Effector memory CD8-positive, alpha-beta T cell (primary cell): ENCODE measurements around the gene REPIN1.

Experiments used
- ATAC-seq: fragments of 150-1000 bp; cut with Tn5 transposase; replicated peaks from 2 replicates; pipeline ENCODE4 v1.10.0; 2021; ENCODE audit warnings: mild to moderate bottlenecking, moderate library complexity
- DNase-seq, 3 experiments: peaks; one replicate each; pipeline ENCODE4 v3.0.0; 2021
- H3K27ac Mint-ChIP-seq, 2 donors: one replicate each; pipeline ENCODE4 v1.8.0; 2022; ENCODE audit warnings: mild to moderate bottlenecking in 2 of 2, mixed read lengths in 2 of 2, moderate library complexity in 2 of 2
- H3K27me3 Mint-ChIP-seq, 2 donors: one replicate each; pipeline ENCODE4 v1.8.0; 2022; ENCODE audit warnings: mixed read lengths in 2 of 2
- H3K36me3 Mint-ChIP-seq: one replicate; pipeline ENCODE4 v1.8.0; 2022; ENCODE audit warnings: mild to moderate bottlenecking, moderate library complexity, mixed read lengths; ENCODE audit not compliant: insufficient read depth
- H3K4me1 Mint-ChIP-seq, 2 donors: one replicate each; pipeline ENCODE4 v1.8.0; 2022; ENCODE audit warnings: low read depth in 2 of 2, mixed read lengths in 2 of 2
- H3K4me3 Mint-ChIP-seq, 2 donors: one replicate each; pipeline ENCODE4 v1.8.0; 2022; ENCODE audit warnings: mild to moderate bottlenecking in 2 of 2, mixed read lengths in 2 of 2, moderate library complexity in 2 of 2
- H3K9me3 Mint-ChIP-seq, 2 donors: one replicate each; pipeline ENCODE4 v1.8.0; 2022; ENCODE audit warnings: mixed read lengths in 2 of 2

Gene REPIN1

DNA sequence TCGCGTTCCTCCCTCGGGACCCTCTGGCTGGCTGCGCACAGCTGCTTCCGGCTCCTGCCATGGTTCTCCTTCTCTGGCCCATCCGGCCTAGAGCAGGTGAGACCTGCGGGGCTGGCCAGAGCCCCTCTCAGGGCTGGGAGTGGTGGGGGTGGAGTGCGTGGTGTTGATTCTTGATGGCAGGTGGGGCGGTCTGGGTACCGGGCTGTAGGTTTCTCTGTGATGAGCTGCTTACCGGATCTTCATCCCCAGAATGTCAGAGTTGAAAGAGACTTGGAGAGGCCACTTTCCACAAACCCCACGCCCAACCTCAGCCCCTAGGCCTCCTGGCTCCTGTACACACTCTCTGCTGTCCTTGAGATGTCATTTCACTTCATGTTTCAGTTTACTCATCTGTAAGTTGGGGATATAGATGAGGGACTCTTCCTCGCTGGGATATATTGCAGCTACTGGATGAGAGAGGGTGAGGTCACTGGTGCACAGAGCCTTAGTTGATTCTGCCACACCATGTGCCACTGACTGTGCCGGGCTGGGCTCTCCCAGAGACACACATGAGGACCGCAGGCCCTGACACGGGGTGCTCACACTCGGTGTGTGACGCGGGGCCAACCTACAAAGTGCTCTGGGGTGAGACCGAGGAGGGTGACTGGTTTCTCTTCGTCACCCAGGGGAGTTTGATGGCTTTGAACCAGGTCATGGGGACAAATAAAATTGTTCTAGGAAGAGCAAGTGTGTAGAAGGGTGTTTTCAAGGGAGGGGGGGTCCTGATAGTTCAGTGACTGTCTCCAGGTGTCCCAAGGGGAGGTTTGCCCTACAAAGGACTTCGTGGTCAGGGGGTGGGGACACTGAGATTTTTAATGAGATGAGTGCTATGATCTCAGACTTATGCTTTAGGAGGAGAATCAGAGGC, 40.0 kb downstream of the REPIN1 start:
- H3K4me3 Mint-ChIP-seq: peak overlapping the region in 1 of 2 donors; percentile 13
- peak overlapping the region; percentile 87 to 94 for H3K27ac Mint-ChIP-seq
- no peaks in the 10 kb centered on the region for H3K9me3 Mint-ChIP-seq
- no peaks in the 10 kb centered on the region for H3K27me3 Mint-ChIP-seq
- DNase-seq: no peak
- peaks cover 38% of the 10 kb centered on the region for H3K36me3 Mint-ChIP-seq
- H3K4me1 Mint-ChIP-seq: peaks cover 31 to 33% of the 10 kb centered on the region in 2 donors
- ATAC-seq: no peak

DNA sequence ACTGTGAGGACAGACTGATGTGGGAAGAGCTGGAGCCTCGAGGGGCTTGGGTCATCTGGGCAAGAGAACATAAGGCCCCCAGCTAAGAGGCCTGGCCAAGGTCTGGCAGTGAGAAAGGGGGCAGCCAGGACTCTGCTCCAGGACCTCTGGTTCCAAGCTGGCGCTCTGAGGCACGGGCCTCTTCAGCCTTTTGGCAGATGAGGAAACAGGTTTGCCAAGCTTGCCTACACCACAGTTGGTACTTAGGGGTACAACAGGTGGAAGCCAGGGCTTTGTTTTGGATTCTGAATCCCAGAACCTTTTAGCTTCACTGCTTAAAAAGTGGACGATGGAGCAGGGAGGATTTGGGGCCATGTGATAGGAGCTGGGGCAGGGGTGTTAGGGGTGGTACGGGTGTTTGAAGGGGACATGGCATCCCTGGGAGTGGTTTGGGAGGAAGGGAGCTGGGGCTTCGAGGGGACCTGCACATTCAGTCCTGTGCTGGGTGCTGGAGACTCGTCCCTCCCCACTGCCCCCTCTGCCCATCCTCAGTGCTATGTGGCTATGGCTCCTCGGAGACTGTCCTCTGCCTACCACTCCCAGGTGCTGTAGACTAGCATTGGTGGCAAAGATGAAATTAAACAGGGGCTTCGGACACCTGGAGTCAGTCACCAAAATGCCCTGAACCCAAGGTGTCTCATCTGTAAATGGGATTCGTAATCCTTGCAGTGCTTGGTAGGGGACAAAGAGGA, 40.8 kb downstream of the REPIN1 start:
- Mint-ChIP-seq H3K4me1 (peaks cover 25 to 27% of the 10 kb centered on the region in 2 donors), H3K9me3 (no peaks in the 10 kb centered on the region), H3K36me3 (peaks cover 34% of the 10 kb centered on the region), H3K27me3 (no peaks in the 10 kb centered on the region), H3K4me3 (no peak overlapping the region), H3K27ac (peak overlapping the region; percentile 87 to 94)
- DNase-seq (no peak), ATAC-seq (no peak)

DNA sequence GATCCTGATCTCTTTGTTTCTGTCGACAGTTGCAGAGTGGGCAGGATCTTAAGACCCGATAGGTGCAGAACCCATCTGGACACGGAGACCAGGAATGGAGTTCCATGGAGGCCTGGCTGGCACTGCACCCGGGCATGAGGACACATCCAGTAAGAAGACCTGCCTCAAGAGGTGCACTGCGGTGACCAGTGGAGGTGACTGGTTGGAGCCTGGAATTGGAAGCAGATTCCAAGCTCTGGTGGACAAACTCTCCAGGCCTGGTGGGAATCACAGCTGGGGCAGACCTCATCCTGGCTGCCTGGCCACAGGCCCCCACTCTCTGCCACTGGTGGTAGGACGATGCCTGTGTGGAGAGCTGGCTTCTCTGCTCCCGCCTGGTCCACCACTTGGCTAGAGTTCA, 41.5 kb downstream of the REPIN1 start:
- Mint-ChIP-seq H3K4me1 (peaks cover 22 to 24% of the 10 kb centered on the region in 2 donors), H3K27ac (no peak overlapping the region)

DNA sequence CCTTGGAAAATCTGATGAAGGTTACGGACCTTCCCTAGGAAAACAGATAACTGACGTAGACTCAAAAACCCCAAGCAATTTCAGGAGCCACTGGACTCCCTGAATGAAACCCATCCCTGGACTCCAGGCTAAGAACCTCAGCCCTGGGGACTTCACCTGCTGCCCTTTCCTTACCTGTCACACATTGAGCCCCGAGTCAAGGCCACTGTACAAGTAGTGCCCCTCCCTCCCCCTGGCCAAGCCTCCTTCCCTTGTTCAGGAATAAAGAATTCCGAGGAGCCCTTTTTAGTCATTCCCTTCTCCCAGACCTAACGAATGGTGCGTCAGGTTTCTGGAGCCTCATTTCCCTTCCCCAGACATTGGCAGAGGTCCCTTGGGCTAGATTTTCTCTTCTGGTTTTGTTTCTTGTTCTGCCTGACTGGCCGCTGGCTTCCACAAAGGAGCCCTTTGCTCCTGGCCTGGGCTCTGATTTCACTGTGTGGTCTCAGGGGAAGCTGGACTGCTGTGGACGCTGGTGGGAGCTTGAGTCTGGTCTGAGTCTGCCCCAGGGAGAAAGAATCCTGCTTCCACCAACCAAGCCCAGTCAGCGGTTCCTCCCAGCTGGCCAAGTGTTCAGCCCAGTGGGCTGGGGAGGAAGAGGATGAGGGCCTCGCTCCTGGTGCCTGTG, 42.2 kb downstream of the REPIN1 start:
- Mint-ChIP-seq H3K27me3 (no peaks in the 10 kb centered on the region), H3K36me3 (peaks cover 24% of the 10 kb centered on the region), H3K4me3 (no peak overlapping the region), H3K27ac (peak overlapping the region in 1 of 2 donors; percentile 60), H3K9me3 (no peaks in the 10 kb centered on the region), H3K4me1 (peaks cover 19 to 21% of the 10 kb centered on the region in 2 donors)
- ATAC-seq: no peak
- DNase-seq: no peak

More for the DNA sequence above, 41.5 kb downstream of the REPIN1 start:
- no peaks in the 10 kb centered on the region for H3K27me3 Mint-ChIP-seq
- no peak for DNase-seq
- no peaks in the 10 kb centered on the region for H3K9me3 Mint-ChIP-seq
- no peak for ATAC-seq
- no peak overlapping the region for H3K4me3 Mint-ChIP-seq
- peaks cover 28% of the 10 kb centered on the region for H3K36me3 Mint-ChIP-seq

DNA sequence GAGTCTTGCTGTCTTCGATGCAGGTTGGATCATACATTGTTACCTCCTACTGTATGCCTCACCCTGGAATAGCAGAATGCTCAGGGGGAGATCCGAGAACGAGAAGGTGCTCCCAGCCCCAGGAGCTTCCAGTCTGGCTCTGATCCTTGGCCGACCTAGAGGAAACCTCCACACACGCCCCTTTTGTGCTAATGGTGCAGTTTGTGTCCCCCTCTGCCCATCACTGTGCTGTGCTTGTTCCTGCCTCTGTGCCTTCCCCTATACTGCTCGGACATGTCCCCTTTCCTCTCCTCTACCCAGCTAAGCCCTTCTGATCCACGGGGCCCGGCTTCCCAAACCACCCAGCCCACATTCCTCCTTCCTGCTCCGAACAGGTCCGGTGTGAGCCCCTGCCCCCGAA, 43.0 kb downstream of the REPIN1 start:
- H3K9me3 Mint-ChIP-seq: no peaks in the 10 kb centered on the region
- H3K27me3 Mint-ChIP-seq: no peaks in the 10 kb centered on the region
- no peak for ATAC-seq
- no peak overlapping the region for H3K4me3 Mint-ChIP-seq
- peaks cover 11 to 14% of the 10 kb centered on the region in 2 donors for H3K4me1 Mint-ChIP-seq
- H3K36me3 Mint-ChIP-seq: peaks cover 22% of the 10 kb centered on the region
- DNase-seq: no peak
- peak overlapping the region in 1 of 2 donors; percentile 38 for H3K27ac Mint-ChIP-seq

DNA sequence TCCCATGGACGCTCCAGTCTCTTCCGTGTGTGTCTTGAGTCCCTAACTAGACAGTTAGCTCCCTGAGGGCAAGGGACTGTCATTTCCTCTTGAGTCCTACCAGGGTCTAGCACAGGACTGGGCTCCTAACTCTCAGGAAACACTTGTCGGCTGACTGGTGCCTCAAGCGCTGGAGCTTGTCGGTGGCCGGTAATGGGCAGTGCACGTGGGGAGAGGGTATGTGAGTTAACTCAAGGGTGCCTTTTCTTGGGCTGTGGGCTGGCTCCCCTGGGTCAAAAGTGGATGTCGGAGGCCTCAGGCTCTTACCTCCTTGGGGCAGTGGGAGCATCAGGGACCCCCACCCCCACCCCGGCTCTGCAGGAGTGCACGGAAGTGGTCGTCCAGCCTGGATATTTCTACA, 43.4 kb downstream of the REPIN1 start:
- Mint-ChIP-seq H3K36me3 (peaks cover 22% of the 10 kb centered on the region), H3K4me1 (peaks cover 8 to 11% of the 10 kb centered on the region in 2 donors), H3K27ac (peak overlapping the region in 1 of 2 donors; percentile 38), H3K4me3 (no peak overlapping the region), H3K27me3 (no peaks in the 10 kb centered on the region), H3K9me3 (no peaks in the 10 kb centered on the region)
- no peak for DNase-seq
- ATAC-seq: no peak

DNA sequence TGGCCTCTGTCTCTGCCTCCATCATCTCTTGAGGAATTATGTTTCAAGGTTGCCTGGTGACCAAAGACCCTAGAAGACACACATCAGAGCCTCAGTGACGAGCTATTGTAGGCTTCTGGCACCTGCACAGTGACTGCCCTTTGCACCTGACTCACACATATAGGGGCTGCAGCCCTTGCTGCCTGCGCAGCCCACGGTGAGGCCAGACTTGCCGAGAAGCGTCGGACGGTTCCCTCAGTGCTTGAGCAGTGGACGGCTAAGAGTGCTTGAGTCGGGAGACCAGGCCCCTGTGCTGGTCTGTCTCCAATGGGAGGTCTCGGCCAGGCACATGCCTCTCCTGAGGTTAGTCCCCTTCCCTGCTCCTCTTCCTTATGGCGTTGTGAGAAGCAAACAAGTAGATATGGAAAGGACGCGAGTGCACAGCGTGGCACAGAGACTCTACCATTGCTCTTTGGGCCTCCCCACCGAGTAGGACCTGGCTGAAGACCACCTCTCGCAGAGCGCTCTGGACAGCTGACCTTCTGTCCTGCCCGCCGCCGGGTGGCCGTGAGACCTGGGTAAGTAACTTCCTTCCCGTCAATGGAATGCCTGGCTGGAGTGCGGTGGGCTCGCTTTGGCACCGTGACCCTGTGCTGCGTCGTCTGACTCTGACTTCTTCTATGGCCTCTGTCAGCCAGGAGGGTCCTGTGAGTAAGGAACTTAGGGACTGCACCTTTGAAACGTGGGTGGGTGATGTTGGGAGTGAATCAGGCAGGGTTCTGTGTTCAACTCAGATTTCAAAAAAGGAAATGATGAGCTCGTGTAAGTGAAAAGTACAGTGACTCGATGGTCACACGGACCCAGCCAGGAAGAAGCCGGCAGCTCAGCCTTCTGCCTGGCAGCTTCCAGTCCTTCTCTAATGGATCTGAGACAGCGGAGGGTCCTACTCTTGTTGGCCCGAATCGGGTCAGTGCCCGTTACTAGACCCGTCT, 44.2 kb downstream of the REPIN1 start:
- H3K27ac Mint-ChIP-seq: peak overlapping the region in 1 of 2 donors; percentile 22

DNA sequence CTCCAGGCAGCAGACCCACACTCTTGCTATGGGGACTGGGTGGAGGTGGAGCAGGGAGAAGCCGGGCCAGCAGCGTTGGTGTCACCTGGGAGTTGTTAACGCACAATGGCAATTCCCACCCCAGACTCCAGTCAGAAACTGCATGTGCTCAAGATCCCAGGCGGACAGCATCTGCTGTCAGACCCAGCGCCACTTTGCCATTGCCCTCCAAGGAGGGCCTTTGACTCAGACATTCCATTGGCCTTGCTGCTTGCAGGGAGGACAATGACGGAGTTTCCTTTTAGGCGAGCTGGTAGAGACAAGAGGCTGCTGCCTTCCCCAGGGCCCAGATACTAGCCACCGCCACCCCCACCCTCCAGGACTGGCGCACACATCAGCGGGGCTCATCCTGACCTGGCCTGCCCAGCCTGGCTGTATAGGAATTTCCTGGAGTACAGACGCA, 45.0 kb downstream of the REPIN1 start:
- H3K9me3 Mint-ChIP-seq: no peaks in the 10 kb centered on the region
- H3K4me3 Mint-ChIP-seq: no peak overlapping the region
- DNase-seq (no peak), ATAC-seq (no peak)
- peaks cover 16% of the 10 kb centered on the region for H3K36me3 Mint-ChIP-seq
- peak overlapping the region in 1 of 2 donors; percentile 42 for H3K27ac Mint-ChIP-seq
- no peaks in the 10 kb centered on the region for H3K27me3 Mint-ChIP-seq
- peaks cover 3 to 7% of the 10 kb centered on the region in 2 donors for H3K4me1 Mint-ChIP-seq

More for the DNA sequence above, 44.2 kb downstream of the REPIN1 start:
- Mint-ChIP-seq H3K9me3 (no peaks in the 10 kb centered on the region), H3K36me3 (peaks cover 22% of the 10 kb centered on the region), H3K4me1 (peaks cover 5 to 9% of the 10 kb centered on the region in 2 donors), H3K27me3 (no peaks in the 10 kb centered on the region), H3K4me3 (no peak overlapping the region)
- DNase-seq (no peak), ATAC-seq (no peak)

DNA sequence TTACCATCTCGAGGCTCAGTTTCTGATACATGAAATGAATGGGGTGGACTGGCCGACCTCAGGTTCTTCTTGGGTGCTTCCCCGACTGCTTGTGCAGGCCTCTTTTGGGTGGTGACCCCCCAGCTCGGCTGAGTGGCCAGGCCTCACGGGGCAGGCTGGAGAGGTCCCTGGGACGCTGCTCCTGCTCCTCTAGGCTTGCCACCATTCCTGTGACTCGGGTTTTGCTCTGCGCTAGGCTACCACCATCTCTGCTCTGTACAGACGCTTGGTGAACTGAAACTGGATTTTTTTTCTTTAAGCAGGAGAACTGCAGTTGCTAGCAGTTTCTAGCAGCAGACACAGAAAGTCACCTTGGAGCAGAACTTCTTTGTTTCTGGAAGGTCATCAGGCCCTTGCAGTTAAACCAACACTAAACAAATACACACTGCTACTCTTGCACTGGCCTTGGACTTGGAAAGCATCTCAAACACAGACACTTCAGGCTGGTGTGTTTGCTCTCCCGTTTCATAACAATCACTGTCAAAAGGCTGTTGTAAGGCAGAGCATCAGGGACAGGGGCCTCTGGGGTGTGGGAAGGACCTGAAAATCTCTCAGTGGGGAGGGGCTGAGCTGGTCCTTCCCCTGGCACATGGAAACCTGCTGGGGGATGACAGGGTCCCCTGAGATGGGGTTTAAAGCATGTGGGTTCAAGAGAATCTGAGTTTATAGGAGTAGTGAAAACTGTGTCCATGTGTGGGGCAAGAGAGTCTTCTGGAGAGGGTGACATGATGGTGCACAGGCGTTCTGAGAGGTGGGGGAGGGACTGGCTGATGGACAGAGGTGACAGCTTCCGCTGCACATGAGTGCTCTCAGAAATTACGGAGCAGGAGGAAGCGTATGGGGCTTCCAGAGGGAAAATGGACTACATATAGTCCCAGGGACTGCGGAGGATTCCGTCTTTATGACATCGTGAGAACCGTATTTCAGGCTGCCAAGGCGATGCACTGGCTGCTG, 46.8 kb downstream of the REPIN1 start:
- no peak overlapping the region for H3K4me3 Mint-ChIP-seq
- H3K4me1 Mint-ChIP-seq: peaks cover 0 to 2% of the 10 kb centered on the region in 2 donors
- DNase-seq (no peak), ATAC-seq (no peak)
- H3K36me3 Mint-ChIP-seq: peaks cover 8% of the 10 kb centered on the region
- no peaks in the 10 kb centered on the region for H3K27me3 Mint-ChIP-seq
- no peaks in the 10 kb centered on the region for H3K9me3 Mint-ChIP-seq
- peak overlapping the region in 1 of 2 donors; percentile 42 for H3K27ac Mint-ChIP-seq

DNA sequence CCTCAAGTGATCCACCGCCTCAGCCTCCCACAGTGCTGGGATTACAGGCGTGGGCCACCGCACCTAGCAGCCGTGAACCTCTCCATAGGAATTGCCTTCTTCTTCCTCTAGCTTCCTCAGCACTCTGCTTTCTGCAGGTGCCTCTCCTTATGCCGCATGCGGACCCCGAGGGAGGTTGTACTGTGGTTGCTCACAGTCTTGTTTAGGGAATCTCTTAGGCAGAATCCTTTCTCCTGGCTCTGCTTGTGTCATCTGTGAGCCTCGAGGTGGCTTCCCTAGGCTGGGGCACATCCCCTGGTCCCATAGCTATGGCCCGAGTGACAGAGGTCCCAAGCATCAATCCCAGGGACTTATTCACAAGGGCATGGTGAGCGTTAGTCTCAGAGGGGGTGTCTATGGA, 48.6 kb downstream of the REPIN1 start:
- H3K9me3 Mint-ChIP-seq: no peaks in the 10 kb centered on the region
- no peak overlapping the region for H3K27ac Mint-ChIP-seq

DNA sequence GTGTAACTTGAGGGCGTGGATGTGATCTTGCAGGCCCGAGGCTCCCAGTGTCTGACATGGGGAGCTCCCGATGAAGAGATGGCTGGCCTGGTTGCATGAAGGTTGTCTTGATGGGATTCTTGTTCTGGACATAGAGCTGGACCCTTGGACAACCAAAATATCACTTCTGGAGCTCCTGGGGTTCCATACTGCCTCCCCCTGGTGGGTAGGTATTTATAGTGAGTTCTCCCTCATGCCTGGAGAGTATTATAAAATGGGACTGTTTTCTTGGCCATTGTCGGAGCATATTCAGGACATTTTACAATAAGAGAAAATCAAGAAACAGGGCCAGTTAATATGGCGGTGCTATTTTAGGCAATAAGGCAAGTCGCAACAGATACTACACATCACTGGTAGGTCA, 49.2 kb downstream of the REPIN1 start:
- Mint-ChIP-seq H3K9me3 (no peaks in the 10 kb centered on the region), H3K27me3 (peaks cover 0 to 8% of the 10 kb centered on the region in 2 donors), H3K4me3 (no peak overlapping the region), H3K27ac (no peak overlapping the region), H3K36me3 (no peaks in the 10 kb centered on the region), H3K4me1 (peaks cover 4 to 7% of the 10 kb centered on the region in 2 donors)
- ATAC-seq (no peak), DNase-seq (no peak)

More for the DNA sequence above, 48.6 kb downstream of the REPIN1 start:
- no peak for ATAC-seq
- DNase-seq: no peak
- H3K27me3 Mint-ChIP-seq: peaks cover 0 to 8% of the 10 kb centered on the region in 2 donors
- H3K36me3 Mint-ChIP-seq: no peaks in the 10 kb centered on the region
- H3K4me3 Mint-ChIP-seq: no peak overlapping the region
- peaks cover 4 to 7% of the 10 kb centered on the region in 2 donors for H3K4me1 Mint-ChIP-seq
